Mesothelial cell of epicardium (in vitro differentiated cells): ENCODE results near the gene MOGAT1. TPM values are rescaled to one million over a fixed set of nuclear protein-coding genes. Genes with fewer than 3 reads are reported as not detected.

Experiments used
- DNase-seq, 2 experiments: peaks; one replicate each; pipeline ENCODE4 v3.0.0; 2021; ENCODE audit warnings: low spot score in 2 of 2; ENCODE audit not compliant: unreplicated experiment in 2 of 2
- H3K27ac Mint-ChIP-seq: 2 replicates; pipeline ENCODE4 v1.8.0; 2021; ENCODE audit warnings: mixed read lengths
- H3K27me3 Mint-ChIP-seq: 2 replicates; pipeline ENCODE4 v1.8.0; 2021; ENCODE audit warnings: low read depth, mixed read lengths
- H3K36me3 Mint-ChIP-seq: 2 replicates; pipeline ENCODE4 v1.8.0; 2021; ENCODE audit warnings: mixed read lengths
- H3K4me1 Mint-ChIP-seq: 2 replicates; pipeline ENCODE4 v1.8.0; 2021; ENCODE audit warnings: mixed read lengths
- H3K4me3 Mint-ChIP-seq: 2 replicates; pipeline ENCODE4 v1.8.0; 2021; ENCODE audit warnings: mild to moderate bottlenecking, moderate library complexity, mixed read lengths
- H3K9me3 Mint-ChIP-seq: 2 replicates; pipeline ENCODE4 v1.8.0; 2021; ENCODE audit warnings: mixed read lengths
- total RNA-seq: library from RNA; stranded (reverse); gene quantifications from 3 replicates; pipeline ENCODE4 v1.2.1, GENCODE V29; 2021
- TF ChIP-seq, protein P1 (sequence below): fragments of 200-600 bp; sonication (generic); IDR thresholded peaks from one replicate; pipeline ENCODE4 v1.5.0; 2021; ENCODE audit warnings: antibody characterized with exemption; ENCODE audit not compliant: unreplicated experiment

The MOGAT1 gene, protein sequence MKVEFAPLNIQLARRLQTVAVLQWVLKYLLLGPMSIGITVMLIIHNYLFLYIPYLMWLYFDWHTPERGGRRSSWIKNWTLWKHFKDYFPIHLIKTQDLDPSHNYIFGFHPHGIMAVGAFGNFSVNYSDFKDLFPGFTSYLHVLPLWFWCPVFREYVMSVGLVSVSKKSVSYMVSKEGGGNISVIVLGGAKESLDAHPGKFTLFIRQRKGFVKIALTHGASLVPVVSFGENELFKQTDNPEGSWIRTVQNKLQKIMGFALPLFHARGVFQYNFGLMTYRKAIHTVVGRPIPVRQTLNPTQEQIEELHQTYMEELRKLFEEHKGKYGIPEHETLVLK
- total RNA-seq: not detected in 3 replicates

DNA sequence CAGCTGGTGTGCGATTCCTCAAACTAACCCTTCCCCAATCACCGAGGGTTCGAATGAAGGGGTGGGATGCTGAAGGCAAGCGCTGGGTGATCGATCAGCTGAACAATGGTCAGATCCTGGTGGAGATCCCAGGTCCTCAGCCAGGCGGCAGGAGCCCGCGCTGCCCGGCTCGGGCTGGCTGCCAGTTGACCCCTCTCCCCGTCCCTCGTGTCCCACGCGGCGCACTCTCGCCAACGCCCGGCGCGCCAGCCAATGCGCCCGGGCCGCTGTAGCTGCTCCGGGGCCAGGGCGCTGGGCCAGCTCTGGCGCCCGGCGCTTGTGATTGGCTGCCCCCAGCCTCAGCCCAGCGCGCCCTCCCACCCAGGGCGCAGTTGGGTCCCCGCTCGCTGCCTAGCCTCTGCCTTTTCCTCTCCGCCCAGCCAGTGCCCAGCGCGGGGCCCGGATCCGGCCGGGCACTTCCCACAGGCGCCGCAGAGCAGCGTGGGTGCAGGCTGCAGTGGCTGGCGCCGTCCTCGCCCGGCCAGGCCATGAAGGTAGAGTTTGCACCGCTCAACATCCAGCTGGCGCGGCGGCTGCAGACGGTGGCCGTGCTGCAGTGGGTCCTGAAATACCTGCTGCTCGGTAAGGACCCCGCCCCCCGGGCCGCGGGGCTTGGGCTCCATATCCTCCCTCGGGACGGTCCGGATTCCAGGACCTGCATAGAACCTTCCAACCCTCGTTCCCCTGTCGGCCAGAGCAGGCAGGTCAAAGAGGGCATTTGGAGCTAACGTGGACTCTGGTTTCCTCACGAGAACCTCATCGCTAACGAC is at the start of gene MOGAT1:
MOGAT1 (plus strand) TSS at position 400 of the 809 bp plus-strand sequence; CDS start at position 528, 128 bp downstream.
- Mint-ChIP-seq H3K27me3 (peaks cover 59% of the 10 kb centered on the region), H3K27ac (no peak within 1 kb of the TSS), H3K9me3 (no peaks in the 10 kb centered on the region), H3K4me3 (peak within 1 kb of the TSS; percentile 64), H3K36me3 (no peaks in the 10 kb centered on the region), H3K4me1 (peaks cover 8% of the 10 kb centered on the region)
- TF ChIP-seq, protein P1, sequence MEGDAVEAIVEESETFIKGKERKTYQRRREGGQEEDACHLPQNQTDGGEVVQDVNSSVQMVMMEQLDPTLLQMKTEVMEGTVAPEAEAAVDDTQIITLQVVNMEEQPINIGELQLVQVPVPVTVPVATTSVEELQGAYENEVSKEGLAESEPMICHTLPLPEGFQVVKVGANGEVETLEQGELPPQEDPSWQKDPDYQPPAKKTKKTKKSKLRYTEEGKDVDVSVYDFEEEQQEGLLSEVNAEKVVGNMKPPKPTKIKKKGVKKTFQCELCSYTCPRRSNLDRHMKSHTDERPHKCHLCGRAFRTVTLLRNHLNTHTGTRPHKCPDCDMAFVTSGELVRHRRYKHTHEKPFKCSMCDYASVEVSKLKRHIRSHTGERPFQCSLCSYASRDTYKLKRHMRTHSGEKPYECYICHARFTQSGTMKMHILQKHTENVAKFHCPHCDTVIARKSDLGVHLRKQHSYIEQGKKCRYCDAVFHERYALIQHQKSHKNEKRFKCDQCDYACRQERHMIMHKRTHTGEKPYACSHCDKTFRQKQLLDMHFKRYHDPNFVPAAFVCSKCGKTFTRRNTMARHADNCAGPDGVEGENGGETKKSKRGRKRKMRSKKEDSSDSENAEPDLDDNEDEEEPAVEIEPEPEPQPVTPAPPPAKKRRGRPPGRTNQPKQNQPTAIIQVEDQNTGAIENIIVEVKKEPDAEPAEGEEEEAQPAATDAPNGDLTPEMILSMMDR: no peak
- DNase-seq: peak in 1 of 2 experiments; percentile 57

DNA sequence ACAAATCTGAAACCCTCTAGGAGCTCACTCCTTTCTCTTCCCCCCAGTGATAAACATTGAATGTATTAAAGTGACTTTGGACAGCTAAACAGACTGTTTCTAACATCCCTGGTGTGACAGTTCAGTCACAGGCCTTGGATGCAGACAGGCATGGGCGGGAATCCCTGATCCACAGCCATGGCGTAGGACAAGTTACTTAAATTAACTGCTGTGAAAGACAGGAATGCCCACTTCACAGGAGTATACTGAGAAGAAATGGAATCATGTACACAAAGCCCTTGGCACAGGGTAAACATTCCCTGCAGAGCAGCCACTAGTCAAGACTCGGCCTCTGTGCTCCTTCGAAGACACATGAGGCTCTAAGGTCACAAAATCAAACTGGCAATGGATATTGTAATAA is 49.6 kb upstream of the MOGAT1 start:
- Mint-ChIP-seq H3K4me3 (no peak overlapping the region), H3K27me3 (no peaks in the 10 kb centered on the region), H3K27ac (no peak overlapping the region), H3K4me1 (no peaks in the 10 kb centered on the region), H3K36me3 (peaks cover 23% of the 10 kb centered on the region), H3K9me3 (no peaks in the 10 kb centered on the region)
- no peak for DNase-seq
- TF ChIP-seq, protein P1: no peak

DNA sequence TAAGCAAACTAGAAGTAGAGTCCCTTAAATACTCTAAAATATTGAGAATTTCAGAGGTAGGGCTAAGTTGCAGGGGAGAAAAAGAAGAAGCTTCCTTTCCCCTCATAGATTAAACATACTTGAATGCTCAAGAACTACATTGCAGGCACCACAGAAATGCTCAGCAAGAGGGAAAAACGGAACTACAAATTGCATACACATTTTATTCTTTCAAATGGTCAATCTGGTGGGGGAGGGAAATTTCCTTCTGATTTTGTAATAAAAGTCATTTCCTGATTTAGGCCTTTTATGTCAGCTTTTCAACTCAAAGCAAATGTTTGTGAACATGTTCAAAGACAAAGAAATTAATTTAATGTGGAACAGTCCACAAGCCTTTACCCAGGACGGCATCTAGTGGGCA is 48.5 kb upstream of the MOGAT1 start:
- H3K27me3 Mint-ChIP-seq: no peaks in the 10 kb centered on the region
- no peak for DNase-seq
- no peaks in the 10 kb centered on the region for H3K4me1 Mint-ChIP-seq
- H3K27ac Mint-ChIP-seq: no peak overlapping the region
- no peaks in the 10 kb centered on the region for H3K9me3 Mint-ChIP-seq
- no peak overlapping the region for H3K4me3 Mint-ChIP-seq
- TF ChIP-seq, protein P1: no peak
- peaks cover 33% of the 10 kb centered on the region for H3K36me3 Mint-ChIP-seq

DNA sequence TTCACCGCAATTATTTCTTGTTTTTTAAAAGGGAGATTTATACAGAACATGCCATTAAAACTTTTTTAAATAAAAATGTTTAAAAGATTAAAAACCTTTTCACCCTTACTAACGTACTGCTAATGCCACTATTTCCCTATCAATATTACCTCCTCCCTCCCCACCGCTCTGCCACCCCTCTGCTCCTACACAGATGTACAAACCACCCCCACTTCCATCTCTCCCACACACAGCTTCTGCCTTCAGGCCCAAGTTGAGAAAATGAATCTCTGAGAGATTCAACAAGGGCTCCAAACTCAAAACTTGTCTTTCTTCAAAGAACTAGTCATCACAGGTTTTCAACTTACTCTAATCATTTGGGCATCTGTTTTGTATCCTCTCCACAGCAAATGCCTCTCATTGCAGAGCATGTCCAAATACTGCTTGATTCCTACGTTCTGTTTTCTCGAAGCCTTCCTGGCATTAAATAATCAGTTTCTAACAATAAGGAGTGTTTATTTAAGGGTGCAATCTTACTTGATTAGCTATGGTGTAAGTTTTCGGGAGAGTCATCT is 47.6 kb upstream of the MOGAT1 start:
- no peaks in the 10 kb centered on the region for H3K4me1 Mint-ChIP-seq

DNA sequence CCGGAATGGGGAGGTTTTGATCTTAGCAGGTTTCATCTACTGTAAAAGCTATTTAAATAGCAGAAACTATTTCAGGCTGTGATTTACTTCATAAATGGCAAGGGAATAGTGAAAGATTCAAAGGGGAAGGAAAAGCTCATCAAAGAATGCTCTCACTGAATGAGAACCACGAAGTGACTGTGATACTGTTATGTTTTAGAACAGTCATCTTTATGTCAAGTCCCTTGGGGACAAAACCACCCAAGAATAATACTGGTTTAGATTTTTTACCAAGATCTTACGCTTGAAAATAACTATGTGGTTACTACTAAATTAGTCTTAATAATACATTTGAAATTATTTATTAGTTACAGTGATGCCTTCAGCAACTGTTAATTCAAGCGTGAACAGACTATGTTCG is 43.7 kb upstream of the MOGAT1 start:
- Mint-ChIP-seq H3K36me3 (peaks cover 41% of the 10 kb centered on the region), H3K27ac (no peak overlapping the region), H3K9me3 (no peaks in the 10 kb centered on the region), H3K27me3 (no peaks in the 10 kb centered on the region), H3K4me3 (no peak overlapping the region), H3K4me1 (no peaks in the 10 kb centered on the region)
- no peak for DNase-seq
- TF ChIP-seq, protein P1: no peak

More for the DNA sequence above, 47.6 kb upstream of the MOGAT1 start:
- no peak for DNase-seq
- H3K4me3 Mint-ChIP-seq: no peak overlapping the region
- TF ChIP-seq, protein P1: no peak
- H3K36me3 Mint-ChIP-seq: peaks cover 34% of the 10 kb centered on the region
- no peaks in the 10 kb centered on the region for H3K27me3 Mint-ChIP-seq
- H3K27ac Mint-ChIP-seq: no peak overlapping the region
- no peaks in the 10 kb centered on the region for H3K9me3 Mint-ChIP-seq
